ENCODE results near the gene NOP9. TPM values are rescaled to one million over a fixed set of nuclear protein-coding genes. Genes with fewer than 3 reads are reported as not detected.

NOP9 gene, protein sequence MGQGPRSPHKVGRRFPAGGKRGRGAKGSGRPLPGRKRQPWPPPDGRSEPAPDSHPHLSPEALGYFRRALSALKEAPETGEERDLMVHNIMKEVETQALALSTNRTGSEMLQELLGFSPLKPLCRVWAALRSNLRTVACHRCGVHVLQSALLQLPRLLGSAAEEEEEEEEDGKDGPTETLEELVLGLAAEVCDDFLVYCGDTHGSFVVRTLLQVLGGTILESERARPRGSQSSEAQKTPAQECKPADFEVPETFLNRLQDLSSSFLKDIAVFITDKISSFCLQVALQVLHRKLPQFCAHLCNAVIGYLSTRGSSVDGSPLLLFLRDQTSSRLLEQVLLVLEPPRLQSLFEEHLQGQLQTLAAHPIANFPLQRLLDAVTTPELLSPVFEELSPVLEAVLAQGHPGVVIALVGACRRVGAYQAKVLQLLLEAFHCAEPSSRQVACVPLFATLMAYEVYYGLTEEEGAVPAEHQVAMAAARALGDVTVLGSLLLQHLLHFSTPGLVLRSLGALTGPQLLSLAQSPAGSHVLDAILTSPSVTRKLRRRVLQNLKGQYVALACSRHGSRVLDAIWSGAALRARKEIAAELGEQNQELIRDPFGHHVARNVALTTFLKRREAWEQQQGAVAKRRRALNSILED
- 22.8 TPM for total RNA-seq

DNA sequence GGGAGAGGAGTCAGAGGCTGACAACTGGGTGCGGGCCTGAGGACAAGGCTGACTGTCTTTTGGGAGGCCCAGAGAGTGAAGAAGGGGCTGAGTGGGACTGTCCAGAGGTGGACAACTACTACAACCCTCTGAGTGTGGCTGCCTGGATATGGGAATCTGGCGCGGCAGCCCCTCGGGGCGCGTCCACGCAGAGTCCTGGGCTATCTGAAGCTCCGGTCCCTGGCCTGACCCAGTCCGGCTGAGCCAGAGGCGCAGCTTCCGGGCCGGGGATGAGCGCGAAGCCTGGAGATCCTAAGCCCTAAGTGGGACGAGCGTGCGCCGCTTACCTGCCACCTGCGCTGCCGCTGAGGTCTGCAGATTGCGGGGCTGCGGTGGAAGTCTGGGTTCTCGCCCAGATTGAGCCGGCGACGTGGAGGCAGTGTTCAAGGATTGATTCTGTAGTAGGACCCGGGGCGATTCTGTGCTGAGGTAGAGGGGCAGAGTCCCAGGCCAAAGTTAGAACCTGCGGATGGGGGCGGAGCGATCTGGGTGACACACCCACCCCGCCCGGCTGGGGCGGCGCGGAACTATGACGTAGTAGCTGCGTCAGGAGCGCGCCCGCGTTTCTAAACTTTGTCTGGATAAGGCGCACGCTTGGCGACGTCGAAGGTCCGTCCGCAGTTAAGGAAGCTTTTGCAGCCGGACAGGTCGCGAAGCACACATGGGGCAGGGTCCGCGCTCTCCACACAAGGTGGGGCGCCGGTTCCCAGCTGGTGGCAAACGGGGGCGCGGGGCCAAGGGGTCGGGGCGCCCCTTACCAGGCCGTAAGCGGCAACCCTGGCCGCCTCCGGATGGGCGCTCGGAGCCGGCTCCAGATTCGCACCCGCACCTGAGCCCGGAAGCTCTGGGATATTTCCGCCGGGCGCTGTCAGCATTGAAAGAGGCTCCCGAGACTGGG, at the start of gene NOP9, which contains the start of gene DHRS1:
Gene NOP9, plus strand, starts transcription at position 596 of the 937 bp plus-strand sequence. Its CDS starts 105 bp downstream, at position 701.
Gene DHRS1, minus strand, starts transcription at position 526 of the 937 bp plus-strand sequence. CDS start 674 bp downstream, outside the sequence.
- FAIRE-seq (no peak), DNase-seq (ENCODE audit: low spot score in 2 of 2) (peak; percentile 97 to 99)

DNA sequence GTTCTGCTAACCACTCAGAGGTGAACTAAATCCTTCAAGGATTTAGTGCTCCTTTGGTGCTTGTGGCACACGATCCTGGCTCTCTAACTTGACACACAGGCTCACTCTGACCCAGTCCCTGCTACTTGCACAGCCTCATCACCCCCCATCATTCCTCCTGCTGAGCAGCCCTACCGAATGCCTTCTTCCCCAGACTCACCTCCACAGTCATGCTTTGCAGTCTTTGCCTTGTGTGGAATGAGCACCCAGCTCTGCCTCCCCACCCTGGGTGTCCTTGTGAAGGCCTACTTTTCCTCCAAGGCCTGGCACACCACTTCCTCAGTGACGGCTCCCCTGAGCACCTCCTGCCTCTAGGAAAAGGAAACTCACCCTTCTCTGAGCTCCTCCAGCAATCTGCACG, 49.3 kb upstream of the NOP9 start:
- no peak for DNase-seq (ENCODE audit: low spot score in 2 of 2)
- no peak for FAIRE-seq

DNA sequence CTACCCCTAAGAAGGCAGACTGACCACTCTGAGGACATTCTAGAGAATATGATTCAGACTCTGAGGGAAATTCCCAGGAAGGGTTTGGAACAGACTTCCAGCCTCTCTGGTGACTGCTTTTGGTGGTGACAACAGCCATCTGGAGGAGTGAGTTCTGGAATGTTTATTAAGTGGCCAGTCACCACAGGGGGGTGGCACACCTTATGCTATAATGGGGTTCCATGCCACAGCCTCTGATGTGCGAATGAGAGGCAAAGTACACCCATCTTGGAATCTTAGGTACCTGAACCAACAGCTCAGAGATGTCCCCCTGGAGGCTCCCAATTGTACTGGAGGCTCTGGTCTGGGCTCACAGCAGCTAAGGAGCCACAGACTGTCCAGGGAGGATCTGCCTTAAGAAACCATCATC, 47.8 kb upstream of the NOP9 start:
- no peak for DNase-seq (ENCODE audit: low spot score in 2 of 2)
- no peak for FAIRE-seq

DNA sequence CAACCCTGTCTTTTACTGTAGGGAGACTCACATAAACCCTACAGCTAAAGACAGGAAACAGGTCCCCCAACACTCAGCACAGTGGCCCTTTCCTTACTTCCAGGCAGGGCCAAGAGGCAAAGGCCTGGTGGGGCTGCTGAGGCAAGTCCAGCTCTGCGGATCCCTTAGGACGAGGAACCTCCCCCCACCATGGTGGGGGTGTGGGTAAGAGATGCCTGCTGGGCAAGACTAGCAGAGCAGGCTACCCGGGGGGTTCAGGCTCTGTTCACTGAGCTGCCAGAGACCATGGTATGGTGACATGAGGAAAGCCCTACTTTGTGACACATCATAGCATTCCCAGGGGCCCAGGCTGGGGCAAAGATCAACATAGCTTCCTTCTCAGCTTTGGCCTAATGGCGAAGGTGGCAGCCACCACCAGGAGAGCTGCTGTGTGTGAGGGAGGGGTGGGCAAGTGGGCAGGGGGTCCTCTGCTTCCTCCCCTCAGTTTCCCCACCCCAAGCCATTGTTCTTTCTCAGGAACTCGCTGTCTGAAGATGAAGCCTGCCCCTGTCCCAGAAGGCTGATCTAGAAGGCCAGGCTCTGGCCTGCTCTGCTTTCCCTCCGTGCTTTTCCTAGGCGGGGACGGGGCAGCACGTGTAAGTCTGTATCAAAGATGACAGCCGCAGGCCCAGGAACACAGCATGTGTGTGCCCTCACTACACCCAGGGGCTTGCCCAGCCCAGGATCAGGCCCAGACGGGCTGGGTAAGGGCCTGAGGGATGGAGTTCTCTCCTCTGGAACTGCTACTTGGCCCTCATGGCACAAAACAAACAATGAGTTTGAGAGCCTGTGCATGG, 47.1 kb upstream of the NOP9 start:
- DNase-seq (ENCODE audit: low spot score in 2 of 2) = no peak
- FAIRE-seq = no peak

DNA sequence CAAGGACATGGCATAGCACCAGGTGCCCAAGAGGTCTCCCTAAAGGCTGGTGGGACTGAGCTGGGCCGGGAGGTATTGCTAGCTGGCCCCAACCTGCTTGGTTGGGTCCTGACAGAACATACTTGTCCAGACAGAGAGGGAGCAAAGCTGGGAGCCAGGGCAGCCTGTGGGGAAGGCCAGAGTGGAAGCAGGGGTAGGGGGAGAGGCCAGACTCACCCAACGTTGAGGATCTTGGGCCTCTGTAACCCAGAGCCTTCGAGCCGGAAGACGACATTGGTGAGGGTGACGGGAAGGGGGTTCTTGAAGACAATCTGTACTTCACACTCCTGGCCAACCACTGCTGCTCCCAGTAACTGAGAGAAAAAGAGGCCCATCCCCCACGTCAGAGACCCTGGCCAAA, 45.7 kb upstream of the NOP9 start:
- DNase-seq (ENCODE audit: low spot score in 2 of 2) = no peak

DNA sequence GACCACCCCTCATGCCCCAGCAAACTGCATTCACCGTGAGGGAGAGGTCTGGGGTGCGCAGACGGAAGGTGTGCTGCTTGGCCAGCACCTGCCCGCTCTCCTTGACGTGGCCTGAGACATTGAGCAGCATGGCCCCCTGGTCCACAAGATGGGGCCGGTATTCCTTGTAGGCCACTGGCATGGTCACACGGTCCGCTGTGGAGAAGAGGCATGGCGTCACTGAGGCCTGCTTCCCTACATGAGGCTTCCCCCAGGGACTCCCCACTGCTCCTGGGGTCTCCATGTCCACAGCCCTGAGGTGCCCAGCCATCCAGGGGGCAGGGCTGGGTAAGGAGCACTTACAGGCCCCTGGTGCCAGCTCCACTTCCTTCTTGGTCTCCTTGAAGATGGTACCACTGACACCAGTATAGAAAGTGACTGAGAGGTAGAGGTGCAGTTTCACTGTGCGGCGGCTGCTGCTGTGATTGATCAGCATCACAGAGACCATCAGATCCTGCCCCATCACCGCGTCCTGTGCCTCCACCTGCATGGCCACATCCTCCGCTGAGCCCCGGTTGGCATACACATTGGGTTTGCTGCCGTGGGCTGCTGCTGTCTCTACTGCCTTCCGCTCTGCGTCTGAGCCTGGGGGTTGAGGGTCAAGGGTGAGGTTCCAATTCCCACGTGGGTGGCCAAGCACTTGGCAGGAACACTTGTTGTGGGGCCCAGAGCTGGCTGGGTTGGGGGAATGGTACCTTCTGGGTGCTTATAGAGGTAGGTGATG, 44.8 kb upstream of the NOP9 start:
- no peak for FAIRE-seq
- DNase-seq (ENCODE audit: low spot score in 2 of 2) = no peak

More for the DNA sequence above, 45.7 kb upstream of the NOP9 start:
- no peak for FAIRE-seq

DNA sequence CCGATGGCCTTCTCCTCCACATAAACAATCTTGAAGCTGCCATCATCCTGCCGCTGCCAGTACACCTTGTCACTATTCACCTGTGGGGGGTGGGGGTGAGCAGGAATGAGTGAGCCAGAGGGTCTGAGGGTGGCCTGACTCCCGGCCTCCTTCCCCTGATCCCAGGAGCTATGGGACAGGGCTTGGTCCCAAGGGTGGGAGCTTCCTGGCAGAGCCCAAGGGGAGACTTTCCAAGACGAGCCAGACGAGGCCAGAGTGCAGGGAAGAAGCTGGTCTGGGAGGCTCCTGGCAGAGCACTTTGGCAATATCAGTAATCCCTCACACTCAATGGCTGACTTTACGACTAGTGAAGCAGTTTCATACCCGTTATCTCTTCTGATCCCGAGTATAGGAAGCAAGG, 44.2 kb upstream of the NOP9 start:
- no peak for DNase-seq (ENCODE audit: low spot score in 2 of 2)
- FAIRE-seq = no peak

DNA sequence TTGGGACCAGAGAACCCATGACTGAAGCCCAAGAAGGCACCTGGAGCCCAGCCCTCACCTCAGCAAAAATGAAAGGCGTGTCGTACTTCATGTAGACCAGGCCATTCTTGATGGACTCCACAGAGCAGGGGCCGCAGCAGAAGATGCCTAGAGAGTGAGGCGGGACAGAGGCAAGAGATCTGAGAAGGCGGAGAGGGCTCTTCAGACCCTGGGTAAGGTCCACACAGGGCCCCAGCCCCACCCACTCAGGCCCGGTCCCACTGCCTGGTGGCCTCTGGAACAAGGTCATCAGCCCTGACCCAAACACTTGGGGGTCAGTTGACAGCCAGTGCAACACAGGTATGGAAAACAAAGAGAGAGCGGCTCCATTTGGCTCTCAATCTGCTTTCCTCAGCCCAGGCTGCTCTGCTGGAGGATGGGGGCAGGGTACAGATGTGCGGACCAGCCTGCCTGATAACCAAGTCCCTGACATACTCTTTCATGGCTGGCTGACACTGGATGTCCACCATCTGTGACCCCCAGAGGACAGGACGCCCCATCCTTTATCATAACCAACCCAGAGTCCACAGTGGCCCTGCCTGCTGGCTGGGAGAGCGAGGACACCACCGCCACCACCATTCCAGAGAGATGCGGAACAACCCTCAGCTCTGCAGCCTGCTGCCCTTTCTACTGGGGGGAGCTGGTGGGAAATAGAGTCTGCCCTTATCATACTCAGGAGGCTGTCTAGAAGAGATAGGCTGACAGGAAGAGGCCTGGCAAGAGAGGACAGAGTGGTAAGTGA, 43.5 kb upstream of the NOP9 start:
- DNase-seq (ENCODE audit: low spot score in 2 of 2) = no peak
- no peak for FAIRE-seq

DNA sequence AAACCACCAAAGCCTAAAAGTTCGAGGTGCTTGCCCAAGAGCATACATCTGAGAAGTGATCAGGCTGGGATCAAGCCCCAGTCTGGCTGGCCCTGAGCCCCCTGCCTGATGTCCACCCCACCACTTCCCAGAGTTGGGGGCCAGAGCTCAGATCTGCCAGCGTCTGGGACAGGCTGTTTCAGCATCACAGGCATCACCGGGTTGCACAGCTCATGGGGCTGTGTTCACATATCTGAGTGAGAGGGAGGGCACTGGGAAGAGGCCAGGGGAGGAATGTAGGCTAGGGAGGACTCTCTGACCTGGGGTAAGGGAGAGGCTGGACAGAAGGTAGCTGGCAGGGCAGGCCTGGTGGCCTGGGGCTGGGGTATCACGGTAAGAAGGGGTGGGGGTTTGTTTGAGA, 42.7 kb upstream of the NOP9 start:
- FAIRE-seq = no peak
- DNase-seq (ENCODE audit: low spot score in 2 of 2) = no peak

DNA sequence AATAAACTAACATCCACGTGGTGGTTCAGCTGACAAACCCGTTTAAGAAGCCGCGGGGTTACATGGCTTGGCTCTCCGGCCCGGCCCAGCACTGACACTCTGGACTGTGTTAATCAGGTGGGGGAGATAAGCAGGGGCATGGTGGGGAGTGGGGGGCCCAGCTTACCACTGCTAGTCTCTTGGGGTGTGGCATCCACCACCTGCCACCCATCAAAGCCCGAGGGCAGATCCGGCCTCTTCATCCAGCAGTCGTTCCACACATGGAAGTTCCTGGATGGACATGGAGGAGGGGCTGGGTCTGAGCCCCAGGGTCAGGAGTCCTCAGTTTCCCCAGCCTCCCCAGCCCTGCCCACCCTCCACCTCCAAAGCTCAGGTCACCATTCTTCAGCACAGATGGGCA, 41.5 kb upstream of the NOP9 start:
- FAIRE-seq (no peak), DNase-seq (ENCODE audit: low spot score in 2 of 2) (no peak)

DNA sequence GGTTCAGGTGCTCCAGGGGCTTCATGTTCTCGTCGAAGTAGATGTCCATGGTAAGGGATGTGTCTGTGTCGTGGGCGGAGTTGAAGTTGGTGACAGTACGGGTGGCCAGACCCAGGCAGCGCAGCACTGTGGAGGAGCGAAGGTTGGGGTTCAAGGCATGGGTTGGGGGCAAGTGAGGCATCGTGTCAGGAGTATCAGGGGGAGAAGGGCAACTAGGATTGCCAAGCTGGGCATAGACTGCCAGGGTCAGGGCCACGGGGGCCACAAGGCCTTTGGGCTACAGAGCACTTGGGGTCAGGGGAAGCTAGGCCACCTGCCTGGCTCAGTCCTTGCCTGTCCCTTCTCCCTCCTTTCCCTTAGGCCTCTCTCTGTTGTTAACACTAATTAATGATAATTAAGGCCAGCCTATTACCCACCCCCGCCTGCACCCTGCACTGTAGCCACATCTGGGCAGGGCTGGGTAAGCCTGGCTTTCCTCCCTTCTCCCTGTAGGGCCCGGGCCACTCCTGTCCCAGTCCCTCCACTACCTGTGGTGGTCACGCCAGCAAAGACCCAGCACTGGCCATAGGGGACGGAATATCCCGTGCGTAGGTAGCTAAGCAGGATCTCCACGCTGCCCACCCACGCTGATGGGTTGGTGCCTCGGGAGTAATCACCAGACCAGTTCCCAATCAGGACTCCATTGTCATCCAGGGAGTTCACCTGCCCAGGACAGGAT, 40.9 kb upstream of the NOP9 start:
- FAIRE-seq (no peak), DNase-seq (ENCODE audit: low spot score in 2 of 2) (no peak)

DNA sequence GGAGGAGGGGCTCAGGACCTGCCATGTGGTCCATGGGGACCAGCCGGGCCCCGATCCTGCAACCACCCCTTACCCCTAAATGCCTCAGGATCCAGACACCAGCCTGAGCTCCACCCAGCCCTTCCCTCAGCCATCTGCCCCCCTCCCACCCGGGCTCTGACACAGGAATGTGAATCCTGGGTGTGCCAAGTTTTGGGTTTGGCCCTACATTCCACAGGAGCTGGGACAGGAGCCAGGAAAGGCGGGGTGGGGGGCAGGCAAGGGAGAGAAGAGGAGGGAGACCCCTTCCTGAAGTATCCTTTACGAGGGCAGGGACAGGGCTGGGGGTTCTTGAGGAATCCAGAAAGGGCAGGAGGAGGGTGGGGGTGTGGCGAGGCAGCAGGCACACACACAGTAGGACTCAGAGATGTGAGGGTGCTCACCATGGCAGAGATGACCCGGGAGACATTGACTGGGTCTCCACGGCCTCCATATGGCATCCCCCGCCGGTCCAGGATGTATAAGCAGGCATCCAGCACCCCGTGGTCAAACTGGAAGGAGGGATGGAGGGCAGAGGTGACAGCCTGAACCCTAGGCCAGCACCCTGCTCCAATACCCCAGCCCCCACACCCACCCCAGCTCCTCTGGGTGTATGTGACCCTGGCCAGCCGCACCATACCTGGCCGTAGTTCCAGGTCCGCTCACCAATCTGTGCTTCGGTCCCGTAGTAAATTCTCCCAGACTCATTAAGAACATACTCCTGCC, 40.2 kb upstream of the NOP9 start:
- DNase-seq (ENCODE audit: low spot score in 2 of 2) (no peak), FAIRE-seq (no peak)

DNA sequence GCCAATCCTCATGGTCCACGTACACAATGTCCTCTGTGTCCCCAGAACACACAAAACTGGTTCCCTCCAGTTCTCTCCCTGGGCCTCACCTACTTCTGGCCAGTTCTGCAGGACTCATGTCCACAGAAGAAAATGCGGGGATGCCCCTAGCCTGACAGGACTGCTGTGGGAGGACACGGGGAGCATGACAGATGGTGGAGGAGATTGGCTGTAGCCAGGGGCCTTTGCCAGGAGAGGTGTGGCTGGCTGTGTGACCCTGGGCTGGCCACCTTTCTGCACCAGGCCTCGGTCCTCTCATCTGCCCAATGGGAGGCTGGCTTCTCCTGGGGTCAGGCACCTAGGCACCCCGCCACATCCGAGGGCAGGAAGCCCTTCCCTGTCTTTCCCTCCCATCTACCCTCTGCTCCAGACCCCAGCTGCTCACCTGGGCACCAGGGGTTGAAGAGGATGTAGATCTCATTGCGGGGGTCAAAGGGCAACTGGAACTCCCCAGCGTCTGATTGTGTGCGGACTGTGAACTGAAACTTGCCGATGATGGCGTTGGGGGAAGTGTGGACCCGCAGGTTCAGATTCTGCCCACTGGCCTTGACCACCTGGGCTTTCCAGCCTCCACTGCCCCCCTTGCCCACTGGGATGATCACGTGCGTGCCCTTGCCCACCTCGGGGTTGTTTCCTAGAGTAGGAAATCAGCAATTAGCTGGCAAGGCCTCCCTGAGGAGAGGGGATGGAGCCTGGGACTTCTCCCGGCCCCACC, 39.4 kb upstream of the NOP9 start:
- DNase-seq (ENCODE audit: low spot score in 2 of 2) (no peak), FAIRE-seq (no peak)

DNA sequence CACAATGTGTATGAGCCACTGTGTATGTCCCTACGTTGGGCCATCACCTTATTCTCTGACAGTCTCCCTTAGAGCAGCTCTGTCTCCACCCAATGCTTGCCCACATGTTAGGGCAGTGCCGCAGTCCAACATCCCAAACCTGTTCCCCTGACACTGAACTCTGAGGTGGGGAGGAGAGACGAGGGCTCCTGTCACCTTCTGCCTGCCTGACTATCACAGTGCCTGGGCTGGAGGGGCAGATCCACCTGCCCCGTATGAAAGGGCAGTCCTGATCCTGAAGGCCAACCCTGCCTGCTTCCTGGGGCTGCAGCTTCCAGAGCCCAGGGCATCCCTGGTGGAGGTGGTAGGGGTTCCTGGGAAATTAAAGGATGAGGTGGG, 38.9 kb upstream of the NOP9 start:
- DNase-seq (ENCODE audit: low spot score in 2 of 2) = no peak
- no peak for FAIRE-seq

DNA sequence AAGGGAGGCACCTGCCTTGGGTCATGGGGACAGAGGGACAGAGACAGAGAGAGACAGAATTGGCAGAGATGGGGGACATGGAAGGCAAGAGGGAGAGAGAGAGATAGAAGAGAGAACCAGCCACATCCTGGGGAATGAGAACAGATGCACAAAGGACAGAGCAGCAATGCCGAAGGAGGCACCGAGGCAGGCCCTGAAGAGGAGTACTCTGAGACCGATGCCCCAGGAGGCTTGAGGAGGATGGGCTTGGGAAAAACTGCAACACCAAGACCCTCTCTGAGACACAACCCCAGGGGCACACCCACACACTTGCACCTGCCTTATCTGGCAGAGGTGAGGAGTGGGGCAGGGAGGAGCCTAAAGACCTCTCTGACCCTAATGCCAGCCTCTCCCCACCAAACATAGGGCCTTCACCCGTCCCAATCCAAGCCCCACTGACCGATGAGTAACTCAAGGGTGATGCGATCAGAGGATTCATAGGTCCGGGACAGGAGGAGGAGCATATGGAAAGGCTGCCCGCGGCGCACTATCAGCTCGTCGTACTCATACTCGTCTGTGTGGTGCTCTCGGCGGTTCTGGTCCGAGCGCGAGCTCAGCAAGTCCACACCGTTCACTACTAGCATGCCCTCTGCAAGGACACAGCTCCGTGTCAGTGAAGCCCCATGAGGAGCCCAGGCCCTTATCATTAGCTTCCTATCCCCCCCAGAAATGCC, 38.2 kb upstream of the NOP9 start:
- FAIRE-seq (no peak), DNase-seq (ENCODE audit: low spot score in 2 of 2) (no peak)

DNA sequence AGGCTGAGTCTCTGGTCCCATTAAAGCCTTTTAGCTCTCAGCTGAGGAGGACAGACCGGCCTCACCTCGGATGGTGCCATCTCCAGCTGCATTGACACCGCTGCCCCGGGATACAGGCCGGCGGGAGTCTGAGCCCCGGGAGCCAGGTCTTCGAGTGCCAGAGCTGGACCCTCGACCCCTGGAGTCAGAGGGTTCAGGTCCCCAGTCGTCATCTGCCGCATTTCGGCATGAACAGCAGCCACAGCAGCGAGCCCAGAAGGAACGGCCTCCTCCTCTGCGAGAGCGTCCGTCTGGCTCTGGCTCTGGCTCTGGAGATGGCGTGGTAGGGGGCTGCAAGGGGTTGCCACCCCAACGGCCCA, 37.7 kb upstream of the NOP9 start:
- FAIRE-seq (no peak), DNase-seq (ENCODE audit: low spot score in 2 of 2) (no peak)
